ENCODE data around the gene CELF5. TPM values are rescaled to one million over a fixed set of nuclear protein-coding genes. Genes with fewer than 3 reads are reported as not detected.

Gene CELF5
- total RNA-seq, 2 experiments from 2014 or later = 0.55 to 0.61 TPM

Other genes starting within 250 kb of the CELF5 start
- gene TLE6, start 247.1 kb upstream of the CELF5 start, total RNA-seq = 1 to 10 TPM; 2.0 to 2.7 TPM
- under 1 TPM; 0.24 to 0.57 TPM for gene TLE2, start 195.4 kb upstream of the CELF5 start, total RNA-seq
- 100 to 1,000 TPM; 635 to 655 TPM for gene TLE5, start 162.2 kb upstream of the CELF5 start, total RNA-seq
- gene GNA11, start 130.3 kb upstream of the CELF5 start, total RNA-seq = under 1 TPM; 0.08 to 0.71 TPM
- gene GNA15, start 88.6 kb upstream of the CELF5 start, total RNA-seq = 10 to 100 TPM; 23.8 to 24.5 TPM
- gene S1PR4, start 45.9 kb upstream of the CELF5 start, total RNA-seq = 100 to 1,000 TPM; 140 TPM
- 10 to 100 TPM; 66.3 to 67.3 TPM for gene NCLN, start 38.7 kb upstream of the CELF5 start, total RNA-seq
- gene NFIC, start 141.9 kb downstream of the CELF5 start, total RNA-seq = 10 to 100 TPM; 13.4 to 14.0 TPM

Data from activated CD8-positive, alpha-beta T cell treated with anti-CD3 and anti-CD28 coated beads, Interleukin-2, amount 10 ng/mL, durations not matched to agents 7 days and 5 days (primary cell).